ENCODE measurements around the gene SHB. TPM values are rescaled to one million over a fixed set of nuclear protein-coding genes. Genes with fewer than 3 reads are reported as not detected.

SHB gene
- total and polyA plus RNA-seq, 11 donors, result 7.8 to 31.4 (median 21.4) TPM

GRCh38 chr9:38062498-38063362 is 6.3 kb downstream of the SHB start:
- H3K4me1 ChIP-seq, result peaks cover 7 to 100% (median 70%) of the 10 kb centered on the region in 12 donors
- TF ChIP-seq POLR2A (IDR thresholded peaks at IDR 0.05), result no peak
- no peak for TF ChIP-seq CTCF (IDR thresholded peaks at IDR 0.05)
- 66 to 79% (median 75%) methylated on average over 12 of the region's 12 CpGs for WGBS, 4 donors
- no peaks in the 10 kb centered on the region for H3K9me3 ChIP-seq
- peak overlapping the region in 9 of 12 donors; percentile 11 to 96 (median 50) for H3K27ac ChIP-seq
- peaks cover 0 to 6% (median 0%) of the 10 kb centered on the region in 9 donors for H3K27me3 ChIP-seq
- ATAC-seq (no peak), DNase-seq (no peak)
- no peak overlapping the region for H3K4me3 ChIP-seq
- no peaks in the 10 kb centered on the region for H3K36me3 ChIP-seq
- intact Hi-C loops (cut with DNase I), result loop anchor here in 3 of 10 donors (5.0 to 10.0 kb wide), 3 partner anchors 35 to 78 kb away; no protein-coding TSS in a partner anchor

- Histone ChIP-seq H3K4me3 (no peak overlapping the region), H3K9me3 (no peaks in the 10 kb centered on the region), H3K27ac (peak overlapping the region in 9 of 12 donors; percentile 11 to 96 (median 65)), H3K27me3 (peaks cover 0 to 3% (median 0%) of the 10 kb centered on the region in 9 donors), H3K4me1 (peaks cover 7 to 100% (median 75%) of the 10 kb centered on the region in 12 donors), H3K36me3 (no peaks in the 10 kb centered on the region)
- DNase-seq (no peak), ATAC-seq (no peak)
- TF ChIP-seq CTCF (IDR thresholded peaks at IDR 0.05), result no peak
- TF ChIP-seq POLR2A (IDR thresholded peaks at IDR 0.05), result no peak
- 93 to 98% (median 97%) methylated on average over 3 of the region's 3 CpGs for WGBS, 4 donors
- intact Hi-C loops (cut with DNase I), result loop anchor here in 3 of 10 donors (5.0 to 10.0 kb wide), 3 partner anchors 35 to 77 kb away; no protein-coding TSS in a partner anchor
These were observed 6.9 kb downstream of the SHB start for GRCh38 chr9:38062106-38062497.

GRCh38 chr9:38061326-38061977 is 7.6 kb downstream of the SHB start:
- no peak for ATAC-seq
- WGBS, 4 donors, result 63 to 67% (median 64%) methylated on average over 6 of the region's 6 CpGs

More at GRCh38 chr9:38061326-38061977, 7.6 kb downstream of the SHB start:
- Histone ChIP-seq H3K27ac (peak overlapping the region in 10 of 12 donors; percentile 11 to 96 (median 62)), H3K27me3 (no peaks in the 10 kb centered on the region), H3K4me1 (peaks cover 7 to 100% (median 77%) of the 10 kb centered on the region in 12 donors), H3K9me3 (no peaks in the 10 kb centered on the region), H3K4me3 (no peak overlapping the region), H3K36me3 (no peaks in the 10 kb centered on the region)
- intact Hi-C loops (cut with DNase I), result loop anchor here in 3 of 10 donors (5.0 to 10.0 kb wide), 3 partner anchors 34 to 77 kb away; no protein-coding TSS in a partner anchor
- TF ChIP-seq CTCF (IDR thresholded peaks at IDR 0.05), result no peak
- no peak for TF ChIP-seq POLR2A (IDR thresholded peaks at IDR 0.05)
- DNase-seq, result no peak
